ENCODE data around the gene CD151.

The CD151 gene

GRCh38 chr11:860234-861104 is 27.7 kb downstream of the CD151 start:
- in situ Hi-C loops (cut with HindIII; ENCODE audit: low sequenced_read_pairs), result loop anchor here (5.0 kb wide), 1 partner anchor 47 kb away; no protein-coding TSS in a partner anchor
- H3K4me3 ChIP-seq (ENCODE audit: low read depth, low read length), result no peak overlapping the region
- TF ChIP-seq CTCF (IDR thresholded peaks at IDR 0.05; ENCODE audit: low read depth, low read length, missing control alignments), result no peak
- DNase-seq (ENCODE audit: low read depth), result no peak

- no peak for DNase-seq (ENCODE audit: low read depth)
- in situ Hi-C loops (cut with HindIII; ENCODE audit: low sequenced_read_pairs), result loop anchor here (5.0 kb wide), 1 partner anchor 46 kb away; no protein-coding TSS in a partner anchor
- no peak overlapping the region for H3K4me3 ChIP-seq (ENCODE audit: low read depth, low read length)
- TF ChIP-seq CTCF (IDR thresholded peaks at IDR 0.05; ENCODE audit: low read depth, low read length, missing control alignments), result no peak
Measured at GRCh38 chr11:861105-861479, 28.3 kb downstream of the CD151 start.

GRCh38 chr11:862081-862661 is 29.4 kb downstream of the CD151 start:
- in situ Hi-C loops (cut with HindIII; ENCODE audit: low sequenced_read_pairs), result loop anchor here (5.0 kb wide), 1 partner anchor 45 kb away; no protein-coding TSS in a partner anchor

GRCh38 chr11:862696-863022 is 29.9 kb downstream of the CD151 start:
- no peak overlapping the region for H3K4me3 ChIP-seq (ENCODE audit: low read depth, low read length)
- in situ Hi-C loops (cut with HindIII; ENCODE audit: low sequenced_read_pairs), result loop anchor here (5.0 kb wide), 1 partner anchor 45 kb away; no protein-coding TSS in a partner anchor
- no peak for DNase-seq (ENCODE audit: low read depth)
- no peak for TF ChIP-seq CTCF (IDR thresholded peaks at IDR 0.05; ENCODE audit: low read depth, low read length, missing control alignments)

More at GRCh38 chr11:862081-862661, 29.4 kb downstream of the CD151 start:
- H3K4me3 ChIP-seq (ENCODE audit: low read depth, low read length), result no peak overlapping the region
- TF ChIP-seq CTCF (IDR thresholded peaks at IDR 0.05; ENCODE audit: low read depth, low read length, missing control alignments), result no peak
- no peak for DNase-seq (ENCODE audit: low read depth)

GRCh38 chr11:863023-863909 is 30.5 kb downstream of the CD151 start:
- no peak overlapping the region for H3K4me3 ChIP-seq (ENCODE audit: low read depth, low read length)
- DNase-seq (ENCODE audit: low read depth), result no peak
- in situ Hi-C loops (cut with HindIII; ENCODE audit: low sequenced_read_pairs), result loop anchor here (5.0 kb wide), 1 partner anchor 44 kb away; no protein-coding TSS in a partner anchor
- TF ChIP-seq CTCF (IDR thresholded peaks at IDR 0.05; ENCODE audit: low read depth, low read length, missing control alignments), result no peak
